Measurements from ENCODE around the gene AFF3.
"Not testable (repeated sequence)": the region's sequence is repeated elsewhere in the genome, so short reads cannot be mapped to it uniquely, and the experiment has no call there.

AFF3 gene

GRCh38 chr2:99772591-99773331 is 369.6 kb downstream of the AFF3 start:
- no peak for DNase-seq (ENCODE audit: low read depth in 2 of 3, low spot score in 1 of 3)

GRCh38 chr2:99771681-99772333 is 370.6 kb downstream of the AFF3 start:
- no peak for DNase-seq (ENCODE audit: low read depth in 2 of 3, low spot score in 1 of 3)

- DNase-seq (ENCODE audit: low read depth in 2 of 3, low spot score in 1 of 3): no peak
These were observed 371.5 kb downstream of the AFF3 start for GRCh38 chr2:99770876-99771275.

GRCh38 chr2:99765731-99766318 is 376.6 kb downstream of the AFF3 start:
- DNase-seq (ENCODE audit: low read depth in 2 of 3, low spot score in 1 of 3): no peak

GRCh38 chr2:99763764-99764163 is 378.6 kb downstream of the AFF3 start:
- no peak for DNase-seq (ENCODE audit: low read depth in 2 of 3, low spot score in 1 of 3)

GRCh38 chr2:99762714-99763113 is 379.7 kb downstream of the AFF3 start:
- no peak for DNase-seq (ENCODE audit: low read depth in 2 of 3, low spot score in 1 of 3)

- DNase-seq (ENCODE audit: low read depth in 2 of 3, low spot score in 1 of 3): no peak
These were observed 384.7 kb downstream of the AFF3 start for GRCh38 chr2:99757611-99758114.

GRCh38 chr2:99756059-99756458 is 386.3 kb downstream of the AFF3 start:
- no peak for DNase-seq (ENCODE audit: low read depth in 2 of 3, low spot score in 1 of 3)

GRCh38 chr2:99754210-99754609 is 388.2 kb downstream of the AFF3 start:
- DNase-seq (ENCODE audit: low read depth in 2 of 3, low spot score in 1 of 3): no peak

GRCh38 chr2:99753505-99753904 is 388.9 kb downstream of the AFF3 start:
- DNase-seq (ENCODE audit: low read depth in 2 of 3, low spot score in 1 of 3): no peak

- no peak for DNase-seq (ENCODE audit: low read depth in 2 of 3, low spot score in 1 of 3)
These were observed 394.0 kb downstream of the AFF3 start for GRCh38 chr2:99748344-99748743.

- DNase-seq (ENCODE audit: low read depth in 2 of 3, low spot score in 1 of 3): no peak
These were observed 394.5 kb downstream of the AFF3 start for GRCh38 chr2:99747842-99748241.

- DNase-seq (ENCODE audit: low read depth in 2 of 3, low spot score in 1 of 3): no peak
These were observed 399.2 kb downstream of the AFF3 start for GRCh38 chr2:99743146-99743545.

GRCh38 chr2:99737537-99737936 is 404.9 kb downstream of the AFF3 start:
- no peak for DNase-seq (ENCODE audit: low read depth in 2 of 3, low spot score in 1 of 3)

GRCh38 chr2:99735753-99736152 is 406.6 kb downstream of the AFF3 start:
- DNase-seq (ENCODE audit: low read depth in 2 of 3, low spot score in 1 of 3): no peak

GRCh38 chr2:99735314-99735713 is 407.1 kb downstream of the AFF3 start:
- not testable (repeated sequence) for DNase-seq (ENCODE audit: low read depth in 2 of 3, low spot score in 1 of 3)

GRCh38 chr2:99734236-99734635 is 408.2 kb downstream of the AFF3 start:
- no peak for DNase-seq (ENCODE audit: low read depth in 2 of 3, low spot score in 1 of 3)

GRCh38 chr2:99729104-99730025 is 413.0 kb downstream of the AFF3 start:
- DNase-seq (ENCODE audit: low read depth in 2 of 3, low spot score in 1 of 3): no peak

- DNase-seq (ENCODE audit: low read depth in 2 of 3, low spot score in 1 of 3): no peak
These were observed 414.2 kb downstream of the AFF3 start for GRCh38 chr2:99728166-99728565.

- no peak for DNase-seq (ENCODE audit: low read depth in 2 of 3, low spot score in 1 of 3)
These were observed 415.2 kb downstream of the AFF3 start for GRCh38 chr2:99727199-99727598.

- DNase-seq (ENCODE audit: low read depth in 2 of 3, low spot score in 1 of 3): no peak
These were observed 415.7 kb downstream of the AFF3 start for GRCh38 chr2:99726691-99727090.
